ENCODE data around the gene PLA2G12B. TPM values are rescaled to one million over a fixed set of nuclear protein-coding genes. Genes with fewer than 3 reads are reported as not detected.

Gene PLA2G12B
- total and polyA plus RNA-seq, 4 donors = 0.15 to 2.3 (median 1.3) TPM

DNA sequence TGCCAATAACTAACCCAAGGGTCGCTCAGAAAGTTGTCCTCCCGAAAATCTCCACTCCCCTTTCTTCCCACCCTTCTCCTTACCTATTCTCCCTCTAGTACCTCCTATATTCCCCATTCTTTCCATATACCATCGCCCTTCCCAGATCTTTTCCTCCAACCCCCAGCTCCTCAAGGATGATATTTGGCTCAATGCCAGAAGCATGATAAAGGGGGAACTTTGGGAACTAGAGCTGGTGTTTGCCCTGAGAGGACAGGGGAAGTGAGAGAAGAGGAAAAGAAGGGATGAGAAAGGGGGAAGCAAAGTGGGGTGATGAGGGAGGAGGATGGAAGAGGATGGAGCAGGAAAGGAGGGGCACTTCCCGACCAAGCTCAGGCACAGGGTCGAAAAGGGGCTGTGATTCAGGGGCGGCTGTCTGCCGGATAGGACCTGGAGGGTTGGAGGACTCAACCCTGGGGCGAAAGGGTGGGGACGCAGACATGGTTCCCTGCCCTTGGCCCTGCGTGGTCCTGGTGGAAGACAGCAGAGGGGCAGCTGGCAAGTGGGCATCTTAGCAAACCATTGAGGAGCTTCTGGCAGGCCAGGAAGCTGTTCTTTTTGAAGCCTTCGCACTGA is 59.3 kb downstream of the PLA2G12B start:
- DNase-seq (no peak), ATAC-seq (ENCODE audit: insufficient read depth, low FRiP score) (no peak)
- TF ChIP-seq, protein P1, sequence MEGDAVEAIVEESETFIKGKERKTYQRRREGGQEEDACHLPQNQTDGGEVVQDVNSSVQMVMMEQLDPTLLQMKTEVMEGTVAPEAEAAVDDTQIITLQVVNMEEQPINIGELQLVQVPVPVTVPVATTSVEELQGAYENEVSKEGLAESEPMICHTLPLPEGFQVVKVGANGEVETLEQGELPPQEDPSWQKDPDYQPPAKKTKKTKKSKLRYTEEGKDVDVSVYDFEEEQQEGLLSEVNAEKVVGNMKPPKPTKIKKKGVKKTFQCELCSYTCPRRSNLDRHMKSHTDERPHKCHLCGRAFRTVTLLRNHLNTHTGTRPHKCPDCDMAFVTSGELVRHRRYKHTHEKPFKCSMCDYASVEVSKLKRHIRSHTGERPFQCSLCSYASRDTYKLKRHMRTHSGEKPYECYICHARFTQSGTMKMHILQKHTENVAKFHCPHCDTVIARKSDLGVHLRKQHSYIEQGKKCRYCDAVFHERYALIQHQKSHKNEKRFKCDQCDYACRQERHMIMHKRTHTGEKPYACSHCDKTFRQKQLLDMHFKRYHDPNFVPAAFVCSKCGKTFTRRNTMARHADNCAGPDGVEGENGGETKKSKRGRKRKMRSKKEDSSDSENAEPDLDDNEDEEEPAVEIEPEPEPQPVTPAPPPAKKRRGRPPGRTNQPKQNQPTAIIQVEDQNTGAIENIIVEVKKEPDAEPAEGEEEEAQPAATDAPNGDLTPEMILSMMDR (IDR thresholded peaks at IDR 0.05; ENCODE audit: control extremely low read depth, extremely low read depth) = no peak
- no peaks in the 10 kb centered on the region for H3K9me3 ChIP-seq (ENCODE audit: control insufficient read depth in 4 of 4, insufficient read depth in 3 of 4, low read length in 3 of 4)
- peaks cover 0 to 4% (median 0%) of the 10 kb centered on the region in 5 donors for H3K4me1 ChIP-seq (ENCODE audit: control insufficient read depth in 5 of 5, insufficient read depth in 5 of 5, low read length in 5 of 5)
- no peak overlapping the region for H3K9ac ChIP-seq (ENCODE audit: insufficient read depth in 1 of 2, low read length in 2 of 2)
- H3K4me3 ChIP-seq = no peak overlapping the region
- H3K27me3 ChIP-seq (ENCODE audit: control insufficient read depth in 3 of 3, insufficient read depth in 3 of 3, low read length in 2 of 3) = no peaks in the 10 kb centered on the region
- 78 to 79% methylated on average over 11 of the region's 11 CpGs for WGBS, 2 donors
- no peaks in the 10 kb centered on the region for H3K36me3 ChIP-seq (ENCODE audit: control insufficient read depth in 4 of 4, insufficient read depth in 4 of 4, low read length in 4 of 4)
- no peak overlapping the region for H3K27ac ChIP-seq (ENCODE audit: low read depth in 1 of 2, low read length in 1 of 2)

DNA sequence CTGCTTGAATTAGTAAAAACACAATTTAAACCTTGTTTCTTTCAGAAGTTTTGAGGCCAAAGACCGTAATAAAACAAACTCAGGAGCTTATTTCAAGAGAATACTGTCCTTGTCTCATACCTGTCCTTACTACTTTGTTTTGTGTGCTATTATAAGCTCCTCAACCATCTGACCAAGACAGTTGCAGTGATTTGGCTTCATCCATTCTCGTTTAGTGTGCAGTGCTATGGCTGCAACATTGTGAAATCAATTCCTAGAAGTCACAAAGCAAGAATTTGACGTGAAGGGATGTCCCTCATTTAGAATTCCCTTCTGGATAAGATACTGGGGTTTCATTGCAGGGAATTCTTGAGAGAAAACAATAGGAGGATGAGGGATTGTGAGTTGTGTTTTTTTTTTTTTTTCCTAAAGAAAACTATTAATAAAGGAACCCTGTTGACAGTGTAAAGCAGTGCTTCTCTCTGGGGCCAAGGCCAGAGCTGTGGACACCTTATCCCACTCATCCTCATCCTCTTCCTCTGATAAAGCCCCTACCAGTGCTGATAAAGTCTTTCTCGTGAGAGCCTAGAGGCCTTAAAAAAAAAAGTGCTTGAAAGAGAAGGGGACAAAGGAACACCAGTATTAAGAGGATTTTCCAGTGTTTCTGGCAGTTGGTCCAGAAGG is 61.3 kb downstream of the PLA2G12B start, which contains the start of gene OIT3:
Gene OIT3 (plus strand): TSS at position 604 of the 663 bp plus-strand sequence. CDS start 60 bp downstream, outside the sequence.
- Histone ChIP-seq H3K9me3 (ENCODE audit: control insufficient read depth in 4 of 4, insufficient read depth in 3 of 4, low read length in 3 of 4) (peaks cover 0 to 2% (median 0%) of the 10 kb centered on the region in 4 donors), H3K9ac (ENCODE audit: insufficient read depth in 1 of 2, low read length in 2 of 2) (no peak within 1 kb of the TSS), H3K27ac (ENCODE audit: low read depth in 1 of 2, low read length in 1 of 2) (no peak within 1 kb of the TSS), H3K4me1 (ENCODE audit: control insufficient read depth in 5 of 5, insufficient read depth in 5 of 5, low read length in 5 of 5) (peaks cover 0 to 8% (median 0%) of the 10 kb centered on the region in 5 donors), H3K36me3 (ENCODE audit: control insufficient read depth in 4 of 4, insufficient read depth in 4 of 4, low read length in 4 of 4) (peaks cover 0 to 2% (median 0%) of the 10 kb centered on the region in 4 donors), H3K27me3 (ENCODE audit: control insufficient read depth in 3 of 3, insufficient read depth in 3 of 3, low read length in 2 of 3) (no peaks in the 10 kb centered on the region), H3K4me3 (no peak within 1 kb of the TSS)
- 59 to 66% methylated on average over 4 of the region's 4 CpGs for WGBS, 2 donors
- TF ChIP-seq, protein P1 (IDR thresholded peaks at IDR 0.05; ENCODE audit: control extremely low read depth, extremely low read depth) = no peak
- no peak for ATAC-seq (ENCODE audit: insufficient read depth, low FRiP score)
- DNase-seq = no peak

DNA sequence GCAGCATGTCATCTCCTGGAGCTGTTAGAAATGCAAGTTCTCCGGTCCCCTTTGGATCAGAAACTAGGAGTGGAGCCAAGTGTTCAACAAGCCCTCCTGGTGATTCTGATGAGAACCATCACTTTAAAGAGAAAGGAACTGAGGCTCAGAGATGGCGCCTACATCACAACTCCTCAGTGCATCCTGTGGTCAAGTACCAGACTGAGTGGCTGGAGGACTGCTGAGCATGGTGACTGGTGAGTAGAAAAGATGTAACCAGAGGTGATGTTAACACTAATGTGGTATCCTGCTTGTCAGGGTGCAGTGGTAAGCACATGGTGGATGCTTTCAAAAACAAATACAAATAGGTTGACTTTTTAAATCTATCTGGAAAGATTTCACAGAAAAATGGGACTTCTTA is 64.5 kb downstream of the PLA2G12B start:
- peaks cover 0 to 2% (median 0%) of the 10 kb centered on the region in 4 donors for H3K9me3 ChIP-seq (ENCODE audit: control insufficient read depth in 4 of 4, insufficient read depth in 3 of 4, low read length in 3 of 4)
- peaks cover 0 to 15% (median 0%) of the 10 kb centered on the region in 5 donors for H3K4me1 ChIP-seq (ENCODE audit: control insufficient read depth in 5 of 5, insufficient read depth in 5 of 5, low read length in 5 of 5)
- TF ChIP-seq, protein P1 (IDR thresholded peaks at IDR 0.05; ENCODE audit: control extremely low read depth, extremely low read depth) = no peak
- no peak overlapping the region for H3K9ac ChIP-seq (ENCODE audit: insufficient read depth in 1 of 2, low read length in 2 of 2)
- WGBS, 2 donors = 91 to 95% methylated on average over 2 of the region's 2 CpGs
- DNase-seq (no peak), ATAC-seq (ENCODE audit: insufficient read depth, low FRiP score) (no peak)
- H3K36me3 ChIP-seq (ENCODE audit: control insufficient read depth in 4 of 4, insufficient read depth in 4 of 4, low read length in 4 of 4) = peaks cover 4 to 5% (median 4%) of the 10 kb centered on the region in 4 donors
- no peaks in the 10 kb centered on the region for H3K27me3 ChIP-seq (ENCODE audit: control insufficient read depth in 3 of 3, insufficient read depth in 3 of 3, low read length in 2 of 3)
- no peak overlapping the region for H3K4me3 ChIP-seq
- no peak overlapping the region for H3K27ac ChIP-seq (ENCODE audit: low read depth in 1 of 2, low read length in 1 of 2)
